Retinal pigment epithelial cell (primary cell): Measurements from ENCODE around the gene CEND1.
A peak's percentile ranks its signal among the peaks of the same experiment; 100 is the strongest.

Experiments used
- DNase-seq: peaks from one replicate; pipeline ENCODE4 v3.0.0-alpha.2; 2010; ENCODE audit warnings: low read depth
- H3K4me3 ChIP-seq: 2 replicates; pipeline ENCODE4 v1.5.1; 2011; ENCODE audit warnings: mild to moderate bottlenecking, low read length, control low read depth, moderate library complexity
- CTCF ChIP-seq: conservative IDR thresholded peaks from 2 replicates; pipeline ENCODE4 v1.5.1; 2011; ENCODE audit warnings: low read depth, low read length, control low read depth, inconsistent platforms

Gene CEND1

GRCh38 chr11:767238-767637 is 22.7 kb downstream of the CEND1 start:
- no peak overlapping the region for H3K4me3 ChIP-seq
- no peak for TF ChIP-seq CTCF
- no peak for DNase-seq

GRCh38 chr11:766936-767210 is 23.0 kb downstream of the CEND1 start:
- no peak for TF ChIP-seq CTCF
- no peak for DNase-seq

GRCh38 chr11:766106-766935 is 23.6 kb downstream of the CEND1 start:
- H3K4me3 ChIP-seq: no peak overlapping the region
- no peak for TF ChIP-seq CTCF
- DNase-seq: no peak

More at GRCh38 chr11:766936-767210, 23.0 kb downstream of the CEND1 start:
- no peak overlapping the region for H3K4me3 ChIP-seq

- no peak for TF ChIP-seq CTCF
- no peak overlapping the region for H3K4me3 ChIP-seq
- DNase-seq: no peak
Measured at GRCh38 chr11:765802-766091, 24.1 kb downstream of the CEND1 start.

- TF ChIP-seq CTCF: peak; percentile 69
- no peak overlapping the region for H3K4me3 ChIP-seq
- no peak for DNase-seq
Measured at GRCh38 chr11:765025-765801, 24.7 kb downstream of the CEND1 start.

- DNase-seq: no peak
- no peak for TF ChIP-seq CTCF
- no peak overlapping the region for H3K4me3 ChIP-seq
Measured at GRCh38 chr11:764322-765024, 25.4 kb downstream of the CEND1 start.
